Suprapubic skin (tissue), 4 donors: ENCODE measurements around the gene TMEM63B.

Experiments
- CTCF ChIP-seq, 2 donors: fragments of 200-600 bp in 1 of 2; fragments of 450-650 bp in 1 of 2; sonication (generic) in 1 of 2; IDR thresholded peaks; one replicate each; pipeline ENCODE4 v1.5.1; 2016 to 2019; ENCODE audit warnings: antibody characterized with exemption in 2 of 2, mild to moderate bottlenecking in 1 of 2, moderate library complexity in 1 of 2
- POLR2A ChIP-seq, 2 donors: fragments of 450-650 bp; IDR thresholded peaks; one replicate each; pipeline ENCODE4 v1.6.1; 2017; ENCODE audit warnings: antibody characterized with exemption in 2 of 2, mild to moderate bottlenecking in 2 of 2, moderate library complexity in 2 of 2
- POLR2AphosphoS5 ChIP-seq, 3 donors: sonication (generic); formaldehyde crosslinking; IDR thresholded peaks; one replicate each; pipeline ENCODE4 v1.6.1; 2017; ENCODE audit warnings: antibody characterized with exemption in 3 of 3

DNA sequence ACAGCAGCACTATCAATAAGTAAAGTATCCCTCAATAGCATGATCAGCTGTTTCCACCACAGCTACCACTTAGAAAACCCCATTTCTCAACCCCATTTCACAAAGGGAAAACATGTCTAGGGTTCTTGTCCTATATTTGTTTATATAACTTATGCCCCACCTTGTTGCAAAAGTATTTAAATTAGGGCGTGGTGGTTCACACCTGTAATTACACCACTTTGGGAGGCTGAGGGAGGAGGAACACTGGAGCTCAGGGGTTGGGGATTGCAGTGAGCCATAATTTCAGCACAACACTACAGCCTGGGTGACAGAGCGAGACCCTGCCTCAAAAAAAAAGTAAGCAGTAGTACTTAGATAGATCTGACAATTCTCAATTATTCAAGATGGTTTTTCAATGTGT, 3.8 kb upstream of the TMEM63B start:
- TF ChIP-seq POLR2A (IDR thresholded peaks at IDR 0.05), result no peak
- TF ChIP-seq CTCF (IDR thresholded peaks at IDR 0.05), result no peak
- no peak for TF ChIP-seq POLR2AphosphoS5 (IDR thresholded peaks at IDR 0.05)
